T-helper 2 cell (primary cell): ENCODE data around the gene HOMER3.

Experiments
- DNase-seq, 5 experiments: peaks; one replicate each; pipeline versions ENCODE4 v3.0.0 to v3.0.0-alpha.2; 2012 to 2022

The HOMER3 gene

DNA sequence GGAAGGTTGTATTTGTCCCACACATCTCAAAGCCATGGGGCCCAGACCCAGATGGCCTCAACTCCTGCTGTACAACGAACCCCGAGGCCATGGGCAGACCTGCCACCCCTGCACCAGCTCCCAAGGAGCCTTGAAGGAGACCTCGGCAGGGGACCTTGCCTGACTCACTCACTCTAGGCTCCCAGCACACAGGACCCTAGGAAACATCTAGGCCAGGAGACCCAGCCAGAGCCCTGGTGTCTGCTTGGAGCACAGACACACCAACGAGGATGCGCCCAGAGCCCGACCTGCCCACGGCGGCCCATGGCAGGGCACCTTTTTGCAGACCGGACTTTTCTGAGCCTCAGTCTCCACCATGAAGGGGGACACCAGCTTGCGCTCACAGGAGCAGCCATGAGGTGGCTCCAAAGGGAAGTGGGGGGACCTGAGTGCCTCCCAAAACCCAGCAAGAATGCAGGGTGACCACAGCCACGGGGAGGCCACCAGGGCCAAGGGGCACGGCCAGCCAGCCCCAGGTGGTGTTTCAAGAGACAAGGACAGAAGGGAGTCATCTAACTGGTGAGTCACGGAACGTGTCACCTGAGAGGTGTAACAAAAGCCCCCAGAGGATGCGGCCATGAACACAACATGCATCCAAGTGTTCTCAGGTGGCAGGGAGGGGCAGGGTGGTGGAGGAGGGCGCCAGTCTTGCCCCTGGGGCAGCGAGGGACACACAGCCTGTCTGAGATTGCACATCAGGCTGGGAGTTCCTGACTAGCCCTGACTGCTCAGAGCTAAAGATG, 40.1 kb downstream of the HOMER3 start:
- DNase-seq = no peak

DNA sequence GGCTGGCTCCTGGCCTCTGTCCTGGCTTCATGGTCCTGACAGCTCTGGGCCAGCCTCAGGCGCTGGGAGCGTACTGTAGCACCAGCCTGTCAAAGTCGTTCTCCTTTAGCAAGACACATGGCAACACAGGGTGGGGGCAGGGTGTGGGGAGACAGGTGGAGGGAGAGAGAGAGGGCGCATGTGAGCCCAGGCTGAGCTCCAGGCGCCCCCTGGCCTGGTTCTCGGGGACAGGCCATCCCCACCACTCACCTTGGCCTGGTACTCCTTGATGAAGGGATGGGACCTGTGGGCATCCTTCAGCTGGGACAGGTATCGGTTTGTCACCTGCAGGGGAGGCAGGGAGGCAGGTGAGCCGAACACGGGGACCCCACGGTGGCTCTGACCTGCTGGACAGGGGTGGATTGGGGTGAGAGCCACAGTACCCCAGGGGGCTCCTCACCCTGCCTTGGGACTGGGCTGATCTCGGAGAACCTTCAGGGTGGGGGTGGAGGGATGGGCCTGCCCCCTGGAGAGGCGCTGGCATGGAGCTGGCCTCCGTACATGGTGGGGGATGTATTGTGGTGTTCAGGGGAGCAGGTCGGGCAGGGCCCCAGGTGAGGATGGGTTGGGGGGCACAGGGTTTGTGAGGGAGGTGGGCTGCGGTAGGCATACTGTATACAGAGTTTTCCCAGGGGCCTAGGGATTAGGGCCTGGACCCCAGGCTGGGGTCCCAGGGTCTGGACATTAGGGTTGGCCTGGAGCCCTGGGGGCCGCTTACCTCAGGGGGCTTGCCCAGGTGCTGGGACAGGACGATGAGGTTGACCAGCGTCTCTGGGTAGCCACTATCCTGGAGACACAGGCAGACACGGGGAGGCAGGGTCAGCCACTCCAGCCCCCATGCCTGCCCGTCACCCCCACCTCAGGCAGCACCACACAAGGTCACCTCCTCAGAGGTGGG, 41.1 kb downstream of the HOMER3 start:
- no peak for DNase-seq

DNA sequence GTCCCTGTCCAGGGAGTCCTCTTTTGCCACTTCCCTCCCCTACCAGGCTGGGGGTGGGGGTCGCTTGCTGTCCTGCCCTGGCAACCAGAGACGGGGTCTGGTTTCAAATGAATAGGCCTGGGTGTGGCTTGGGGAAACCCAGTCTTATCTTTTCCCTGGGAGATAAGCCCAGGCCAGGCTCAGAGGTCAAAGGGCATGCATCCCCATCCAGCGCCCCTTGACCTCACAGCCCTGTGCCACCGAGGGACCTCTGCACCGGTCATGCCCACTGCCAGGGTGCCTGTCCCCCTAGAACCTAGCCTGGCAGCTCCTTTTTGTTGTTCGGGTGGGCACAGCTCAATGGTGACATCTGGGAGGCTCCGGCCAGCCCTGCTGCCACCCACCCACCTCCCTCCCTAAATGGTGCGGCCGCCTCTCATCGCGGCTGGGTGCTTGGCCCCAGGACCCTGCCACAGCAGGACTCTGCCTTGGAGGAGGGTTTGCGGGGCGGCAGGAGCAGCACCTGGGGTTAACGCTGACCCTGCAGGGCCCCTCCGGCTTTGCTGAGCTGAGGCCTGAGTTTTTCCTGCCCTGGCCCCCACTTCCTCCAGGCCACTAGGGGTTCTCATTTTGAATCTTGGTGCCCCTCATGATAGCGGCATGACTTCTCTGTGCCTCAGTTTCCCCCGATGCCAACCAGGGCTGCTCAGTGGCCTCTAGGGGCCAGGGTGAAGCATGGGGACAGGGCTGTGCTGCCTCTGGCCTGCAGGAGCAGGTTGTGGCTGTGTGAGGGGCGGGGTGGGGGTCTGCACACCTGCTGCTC, 42.2 kb downstream of the HOMER3 start:
- no peak for DNase-seq

DNA sequence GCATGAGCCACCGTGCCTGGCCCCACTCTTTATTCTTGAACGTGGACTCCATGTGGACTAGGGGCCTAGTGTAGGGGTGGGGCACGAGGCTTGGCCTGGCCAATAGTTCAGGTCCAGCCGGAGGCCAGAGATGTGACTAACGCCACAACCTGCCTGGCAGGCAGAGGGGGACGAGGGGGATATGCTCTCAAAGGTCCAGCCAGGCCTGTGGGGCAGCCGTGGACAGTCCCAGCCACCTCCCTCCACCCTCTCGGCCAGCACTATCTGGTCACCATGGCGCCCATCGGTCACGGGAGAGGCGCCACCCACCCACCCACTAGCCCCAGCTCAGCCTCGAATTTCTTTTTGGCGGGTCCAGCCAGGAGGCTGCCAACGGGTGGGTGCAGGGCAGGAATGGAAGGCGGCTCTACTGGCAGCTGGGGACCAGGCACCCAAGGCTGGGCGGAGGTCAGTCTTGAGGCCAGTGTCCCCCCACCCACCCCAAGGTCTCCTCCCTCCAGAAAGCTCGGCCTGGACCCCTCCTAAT, 42.9 kb downstream of the HOMER3 start:
- DNase-seq = no peak

DNA sequence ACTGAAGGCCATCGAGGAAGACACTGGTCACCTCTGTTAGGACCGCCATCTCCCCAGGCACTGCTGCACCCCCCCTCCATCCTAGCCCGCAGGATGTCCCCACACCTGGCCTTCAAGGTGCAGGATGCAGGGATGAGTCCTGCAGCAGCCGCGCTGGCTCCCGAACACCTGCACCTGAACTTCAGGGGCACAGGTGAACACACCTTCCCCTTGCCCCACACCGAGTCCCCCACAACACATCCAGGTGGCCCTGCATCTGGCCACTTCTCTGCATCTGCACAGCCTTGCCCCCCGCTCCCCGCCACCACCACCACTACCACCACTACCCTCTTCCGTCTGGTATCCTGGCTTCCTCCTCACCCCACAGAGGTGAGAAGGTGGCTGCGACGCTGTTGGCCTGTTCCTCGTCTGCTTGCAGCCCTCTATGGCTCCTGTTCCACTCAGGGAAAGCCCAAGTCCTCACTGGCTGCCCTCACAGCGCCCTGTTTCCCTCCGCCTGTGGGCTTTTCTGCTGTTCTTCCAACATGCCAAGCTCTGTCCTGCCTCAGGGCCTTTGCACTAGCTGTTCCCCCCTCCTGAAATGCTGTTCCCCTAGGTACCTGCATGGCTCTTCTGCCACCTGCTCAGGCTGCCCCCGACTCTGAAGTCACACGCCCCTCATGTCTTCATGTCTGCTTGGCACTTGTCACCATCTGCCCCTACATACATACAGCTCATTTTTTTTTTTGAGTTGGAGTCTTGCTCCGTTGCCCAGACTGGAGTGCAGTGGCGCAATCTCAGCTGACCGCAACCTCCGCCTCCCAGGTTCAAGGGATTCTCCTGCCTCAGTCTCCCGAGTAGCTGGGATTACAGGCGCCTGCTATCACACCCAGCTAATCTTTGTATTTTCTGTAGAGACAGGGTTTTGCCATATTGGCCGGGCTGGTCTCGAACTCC, 43.7 kb downstream of the HOMER3 start:
- no peak for DNase-seq

DNA sequence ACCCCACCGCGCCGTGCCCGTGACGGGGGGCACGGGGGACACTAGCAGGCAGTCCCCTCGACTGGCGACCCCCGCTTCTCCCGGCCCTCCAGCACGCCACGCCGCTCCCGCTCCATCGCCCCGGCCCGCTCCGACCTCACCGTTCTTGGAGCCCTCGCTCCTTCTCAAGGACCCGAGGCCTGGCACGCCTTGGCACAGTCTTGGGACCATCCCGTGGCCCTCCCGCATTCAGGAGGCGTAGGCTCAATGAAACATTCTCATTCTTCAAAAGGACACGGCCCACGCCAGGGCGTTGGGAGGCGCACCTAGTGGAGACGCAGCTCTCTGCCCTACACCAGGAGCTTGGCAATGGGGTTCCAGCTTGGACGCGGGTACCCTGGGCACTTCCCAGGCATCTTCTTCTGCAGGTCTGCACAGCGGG, 44.6 kb downstream of the HOMER3 start:
- no peak for DNase-seq

DNA sequence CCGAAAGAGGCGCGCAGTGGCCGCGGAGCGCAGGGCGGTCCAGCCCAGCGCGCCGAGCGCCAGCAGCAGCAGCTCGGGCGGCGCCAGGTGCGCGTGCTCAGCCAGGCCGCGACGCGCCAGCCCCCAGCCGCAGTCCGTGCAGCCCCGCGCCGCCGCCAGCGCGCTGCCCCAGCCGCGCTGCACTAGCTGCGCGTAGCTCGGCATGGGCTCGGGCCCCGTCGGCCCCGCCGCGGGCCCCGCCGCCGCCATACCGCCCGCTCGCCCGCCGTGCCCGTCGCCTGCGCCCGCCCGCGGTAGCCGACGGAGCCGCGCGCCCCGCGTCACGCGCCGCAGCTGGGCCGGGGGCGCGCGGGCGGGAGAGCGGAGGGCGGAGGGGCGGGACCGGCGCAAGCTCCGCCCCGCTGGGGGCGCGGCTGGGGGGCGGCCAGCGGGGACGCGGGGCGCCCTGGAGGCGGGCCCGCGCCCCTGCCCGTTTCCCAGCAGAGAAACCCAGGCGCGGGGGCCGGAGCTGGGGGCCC, 45.1 kb downstream of the HOMER3 start, which contains the start of gene CERS1:
CERS1 (minus strand) TSS at position 335 of the 518 bp plus-strand sequence; CDS start at position 249, 86 bp downstream.
- no peak for DNase-seq

DNA sequence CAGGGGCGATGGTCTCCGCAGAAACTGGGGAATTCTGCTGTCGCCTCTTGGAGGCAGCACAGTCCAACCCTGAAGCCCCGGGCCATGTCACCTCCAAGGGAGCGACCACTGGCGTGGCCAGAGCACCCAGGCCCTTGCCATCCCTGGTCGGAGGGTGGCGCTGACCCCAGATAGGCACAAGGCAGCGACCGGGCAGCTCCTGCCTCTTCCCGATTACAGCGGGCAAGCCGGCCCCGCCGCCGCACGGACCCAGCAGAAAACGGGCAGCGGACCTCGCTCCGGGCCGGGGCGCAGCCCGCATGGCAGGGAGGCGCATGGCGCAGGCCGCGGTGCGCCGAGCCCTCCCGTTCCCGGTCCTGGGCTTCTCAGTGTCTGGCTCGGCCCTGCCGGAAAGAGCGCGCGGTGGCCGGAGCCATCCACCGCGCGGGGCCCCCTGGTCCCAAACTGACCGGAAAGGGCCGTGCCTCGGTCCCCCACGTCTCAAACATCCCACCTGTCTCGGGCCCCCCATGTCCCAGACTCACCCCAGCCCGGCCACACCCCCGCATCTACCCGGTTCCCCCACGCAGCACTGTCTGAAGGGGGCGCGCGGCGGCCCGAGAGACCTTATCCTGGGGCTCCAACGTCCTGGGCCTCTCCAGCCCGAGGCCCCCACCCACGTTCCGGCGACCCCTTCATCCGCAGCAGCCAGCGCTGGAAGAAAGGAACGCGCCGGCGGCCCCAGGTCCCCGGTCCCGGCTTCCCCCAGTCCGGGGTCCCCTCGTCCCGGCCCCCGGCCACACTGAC, 45.8 kb downstream of the HOMER3 start:
- no peak for DNase-seq

DNA sequence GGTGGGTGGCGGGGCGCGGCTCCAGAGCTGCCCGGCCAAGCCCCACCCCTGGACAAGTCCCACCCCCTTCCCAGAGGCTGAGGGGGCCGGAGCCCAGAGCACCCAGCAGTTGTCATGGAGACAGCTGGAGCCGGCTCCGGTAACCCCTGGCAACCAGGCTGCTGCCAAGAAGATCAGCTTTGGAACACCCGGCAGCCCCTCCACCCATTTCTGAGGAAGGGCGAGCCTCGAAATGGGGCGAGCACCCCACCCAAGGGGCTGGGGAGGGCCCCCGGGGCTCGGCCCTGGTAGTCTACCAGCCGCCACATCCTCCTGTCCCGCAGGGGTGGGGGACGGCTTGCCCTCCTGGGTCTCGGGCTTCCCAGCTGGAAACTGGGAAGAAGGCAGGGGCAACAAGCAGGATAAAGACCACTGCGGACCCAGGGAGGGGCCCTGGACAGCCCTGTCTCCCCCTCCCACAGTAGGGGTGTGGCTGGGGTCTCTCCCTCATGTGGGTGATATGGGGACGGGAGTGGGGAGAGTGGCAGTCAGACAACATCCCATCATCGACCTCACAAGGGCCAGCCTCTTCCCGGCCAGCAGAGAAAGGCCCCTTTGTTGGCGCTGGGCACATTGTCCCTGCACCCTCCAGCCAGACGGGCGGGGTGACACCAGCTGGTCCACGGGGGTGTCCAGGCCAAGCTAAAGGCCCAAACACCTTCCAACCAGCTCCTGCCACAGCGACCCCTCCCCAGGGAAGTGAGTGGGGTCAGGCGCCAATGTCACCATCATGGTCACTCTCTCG, 46.6 kb downstream of the HOMER3 start:
- DNase-seq = no peak

DNA sequence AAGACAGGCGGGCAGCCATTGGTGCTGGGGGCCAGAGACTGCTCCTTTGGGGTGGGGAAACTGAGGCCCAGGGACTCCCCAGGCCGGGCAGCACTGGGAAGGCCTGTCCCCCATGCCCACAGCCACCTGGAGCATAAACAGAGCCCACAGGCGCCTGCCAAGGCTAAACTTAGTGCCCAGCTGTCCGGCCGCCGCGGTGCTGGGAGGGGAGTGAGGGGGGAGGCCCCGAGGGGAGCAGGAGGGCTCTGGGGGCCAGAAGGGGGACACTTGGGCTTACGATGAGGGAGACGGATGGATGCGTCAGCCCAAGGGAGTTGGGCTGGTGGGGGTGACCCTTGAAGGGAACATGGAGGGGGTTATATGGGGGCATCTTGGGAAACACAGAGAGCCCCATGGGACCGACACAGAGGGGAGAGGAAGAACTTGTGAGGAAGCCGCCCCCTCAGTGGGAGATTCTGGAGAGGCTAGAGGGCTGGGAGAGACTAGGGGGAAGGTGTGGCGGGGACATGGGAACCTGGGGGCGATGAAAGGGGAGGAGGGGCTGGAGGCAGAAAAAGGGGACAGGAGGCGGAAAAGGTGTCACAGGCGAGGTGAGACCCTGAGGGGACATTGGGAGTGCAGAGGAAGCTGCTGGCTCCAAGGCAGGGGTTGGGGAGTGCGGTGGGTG, 47.3 kb downstream of the HOMER3 start:
- DNase-seq = no peak

DNA sequence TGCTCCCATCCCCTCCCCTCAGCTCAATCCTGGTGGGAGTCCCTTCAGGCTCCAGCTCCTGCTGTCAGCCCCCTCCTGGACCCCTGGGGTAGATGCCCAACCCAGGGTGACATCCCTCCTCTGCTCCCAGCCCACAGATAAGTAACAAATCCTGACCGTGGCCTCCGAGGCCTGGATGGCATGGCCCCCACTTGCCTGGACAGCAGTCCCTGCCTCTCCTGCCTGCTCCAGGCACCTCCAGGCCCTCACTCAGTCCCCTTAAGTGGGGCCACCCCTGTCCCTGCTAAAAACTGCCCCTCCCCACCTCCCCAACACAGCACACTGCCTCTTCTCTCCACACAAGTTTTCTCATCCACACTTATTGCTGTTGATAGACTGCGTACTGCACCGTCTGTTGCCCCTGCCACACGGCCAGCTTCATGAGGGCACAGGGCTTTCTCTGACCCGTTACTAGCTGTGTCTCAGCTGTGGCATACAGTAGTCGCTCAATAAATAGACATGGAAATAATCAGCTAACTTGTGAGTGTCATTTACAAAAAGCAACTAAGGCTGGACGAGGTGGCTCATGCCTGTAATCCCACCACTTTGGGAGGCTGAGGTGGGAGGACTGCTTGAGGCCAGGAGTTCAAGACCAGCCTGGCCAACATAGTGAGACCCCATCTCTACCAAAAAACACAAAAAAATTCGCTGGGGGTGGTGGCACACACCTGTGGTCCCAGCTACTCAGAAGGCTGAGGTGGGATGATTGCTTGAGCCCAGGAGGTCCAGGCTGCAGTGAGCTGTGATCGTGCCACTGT, 50.9 kb downstream of the HOMER3 start:
- no peak for DNase-seq

DNA sequence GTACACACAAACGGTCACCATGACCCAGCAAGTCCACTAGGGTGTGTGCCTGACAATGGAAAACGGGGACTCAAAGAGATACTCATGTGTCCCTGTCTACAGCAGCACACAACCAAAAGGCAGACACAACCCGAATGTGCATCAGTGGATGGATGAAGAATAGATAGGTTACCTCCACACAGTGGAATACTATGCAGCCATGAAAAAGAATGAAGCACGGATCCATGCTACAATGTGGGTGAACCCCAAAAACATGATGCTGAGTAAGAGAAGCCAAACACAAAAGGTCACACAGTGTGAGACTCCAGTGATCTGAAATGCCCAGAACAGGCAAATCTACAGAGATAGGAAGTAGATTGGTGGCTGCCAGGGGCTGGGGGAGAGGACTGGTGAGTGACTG, 54.0 kb downstream of the HOMER3 start:
- no peak for DNase-seq

DNA sequence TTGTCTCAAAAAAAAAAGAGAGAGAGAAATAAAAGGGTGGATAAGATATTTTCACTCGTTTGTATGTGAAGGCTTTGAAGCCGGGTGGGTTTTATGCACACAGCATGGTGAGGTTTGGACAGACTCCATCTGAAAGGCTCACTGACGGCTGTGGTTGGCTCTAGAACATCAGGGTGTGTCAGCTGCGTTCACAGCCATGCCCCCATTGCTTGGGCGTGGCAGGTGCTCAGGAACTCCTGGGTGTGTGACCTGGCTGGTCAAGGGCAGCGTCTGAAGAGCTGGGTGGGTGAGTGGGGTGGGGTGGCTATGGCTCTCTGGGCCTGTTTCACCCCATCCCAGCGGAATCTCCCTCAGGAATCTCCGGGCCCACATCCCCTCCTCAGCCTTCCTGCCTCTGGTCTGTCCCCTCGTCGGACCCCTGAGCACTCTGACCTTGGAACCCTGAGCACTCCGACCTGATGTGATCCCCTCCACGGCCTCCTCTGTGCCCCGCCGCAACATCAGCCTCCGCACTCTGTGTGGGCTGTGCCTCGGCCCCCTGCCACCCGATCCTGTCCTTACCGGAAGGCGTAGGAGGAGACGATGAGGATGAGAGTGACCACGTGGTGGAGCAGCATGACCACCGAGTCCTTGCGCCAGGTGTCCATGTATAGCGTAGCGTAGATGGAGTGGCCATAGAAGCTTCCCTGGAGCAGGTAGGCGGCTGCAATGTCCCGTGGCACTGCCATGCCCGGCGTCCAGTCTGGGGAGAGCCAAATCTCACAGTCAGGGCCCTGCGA, 57.3 kb downstream of the HOMER3 start:
- DNase-seq = no peak

DNA sequence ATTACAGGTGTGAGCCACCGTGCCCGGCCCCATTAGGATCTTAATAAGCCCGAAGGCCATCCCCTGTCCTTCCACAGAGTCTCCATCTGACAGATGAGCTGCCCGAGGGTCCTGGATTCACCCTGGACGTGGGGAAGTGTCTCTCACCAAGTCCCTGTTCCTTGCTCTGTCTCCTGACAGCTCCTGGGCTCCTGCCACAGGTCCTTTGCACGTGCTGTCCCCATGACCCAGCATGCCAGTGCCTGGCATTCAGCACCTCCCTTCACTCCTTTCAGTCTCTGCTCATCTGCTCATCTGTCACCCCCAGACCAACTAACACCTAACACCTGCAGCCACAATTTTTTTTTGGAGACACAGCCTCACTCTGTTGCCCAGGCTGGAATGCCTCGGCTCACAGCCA, 59.5 kb downstream of the HOMER3 start:
- no peak for DNase-seq

DNA sequence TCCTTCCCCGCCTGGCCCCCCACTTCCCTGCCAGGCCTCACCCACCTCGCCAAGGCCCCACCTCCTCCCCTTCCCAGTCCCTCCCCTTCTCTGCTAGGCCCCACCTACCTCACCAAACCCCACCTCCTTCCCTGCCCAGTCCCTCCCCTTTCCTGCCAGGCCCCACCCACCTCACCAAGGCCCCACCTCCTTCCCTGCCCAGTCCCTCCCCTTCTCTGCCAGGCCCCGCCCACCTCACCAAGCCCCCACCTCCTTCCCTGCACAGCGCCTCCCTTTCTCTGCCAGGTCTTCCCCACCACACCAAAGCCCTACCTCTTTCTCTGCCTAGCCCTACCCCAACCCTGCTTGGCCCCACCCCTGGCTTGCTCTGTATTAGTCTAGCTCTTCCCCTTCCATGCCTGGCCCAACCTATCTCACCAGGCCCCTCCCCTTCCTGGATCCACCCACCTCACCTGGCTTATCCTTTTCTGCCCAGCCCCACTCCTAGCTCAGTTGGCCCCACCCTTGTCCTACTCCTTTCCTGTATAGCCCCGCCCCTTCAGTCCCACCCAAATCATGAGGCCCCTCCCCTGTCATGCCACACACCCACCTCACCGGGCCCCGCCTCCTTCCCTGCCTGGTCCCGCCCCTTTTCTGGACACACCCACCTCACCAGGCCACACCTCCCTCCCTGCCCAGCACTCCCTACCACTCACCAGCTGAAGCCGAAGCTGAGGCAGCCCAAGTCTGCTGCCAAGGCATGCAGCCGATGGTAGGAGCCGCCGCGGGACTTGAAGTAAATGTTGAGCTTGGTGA, 61.2 kb downstream of the HOMER3 start:
- peak in 2 of 5 experiments; percentile 28 to 30 for DNase-seq
